Heart left ventricle (tissue), 16 donors: ENCODE measurements around the gene CPD. TPM values are rescaled to one million over a fixed set of nuclear protein-coding genes. Genes with fewer than 3 reads are reported as not detected.

ENCODE experiments used
- ATAC-seq, 4 donors: fragments of 200-7000 bp; cut with Tn5 transposase; one replicate each; pipeline ENCODE4 v1.9.1; 2020 to 2022; ENCODE audit warnings: moderate library complexity in 4 of 4, mild to moderate bottlenecking in 3 of 4, moderate number of reproducible peaks in 1 of 4
- DNase-seq, 5 donors: peaks; one replicate each; pipeline ENCODE4 v3.0.0-alpha.2; 2020
- H3K27ac ChIP-seq, 12 donors: fragments of 200-600 bp; sonication (generic) in 4 of 12; one replicate each; pipeline versions ENCODE4 v1.5.0 to v1.8.0; 2016 to 2022; ENCODE audit warnings: mild to moderate bottlenecking in 2 of 12
- H3K27me3 ChIP-seq, 9 donors: fragments of 200-600 bp; sonication (generic) in 2 of 9; one replicate each; pipeline versions ENCODE4 v1.5.1 to v1.8.0; 2016 to 2022; ENCODE audit warnings: mild to moderate bottlenecking in 3 of 9
- H3K36me3 ChIP-seq, 9 donors: fragments of 200-600 bp; sonication (generic) in 2 of 9; one replicate each; pipeline versions ENCODE4 v1.5.0 to v1.8.0; 2018 to 2022; ENCODE audit warnings: mild to moderate bottlenecking in 2 of 9
- H3K4me1 ChIP-seq, 12 donors: fragments of 200-600 bp; sonication (generic) in 4 of 12; one replicate each; pipeline versions ENCODE4 v1.5.0 to v1.8.0; 2016 to 2022; ENCODE audit warnings: mild to moderate bottlenecking in 3 of 12
- H3K4me3 ChIP-seq, 12 donors: fragments of 200-600 bp; sonication (generic) in 4 of 12; one replicate each; pipeline versions ENCODE4 v1.5.0 to v1.8.0; 2017 to 2022; ENCODE audit warnings: mild to moderate bottlenecking in 9 of 12, moderate library complexity in 4 of 12
- H3K9me3 ChIP-seq, 12 donors: fragments of 200-600 bp; sonication (generic) in 4 of 12; one replicate each; pipeline versions ENCODE4 v1.5.0 to v1.8.0; 2016 to 2022; ENCODE audit warnings: mild to moderate bottlenecking in 1 of 12
- CTCF ChIP-seq, 12 donors: fragments of 200-600 bp; sonication (generic) in 4 of 12; IDR thresholded peaks; one replicate each; pipeline versions ENCODE4 v1.5.0 to v1.8.0; 2018 to 2022; ENCODE audit warnings: antibody characterized with exemption in 12 of 12, mild to moderate bottlenecking in 5 of 12
- POLR2A ChIP-seq, 2 donors: fragments of 450-650 bp; IDR thresholded peaks; one replicate each; pipeline ENCODE4 v1.6.1; 2017; ENCODE audit warnings: antibody characterized with exemption in 2 of 2, mild to moderate bottlenecking in 2 of 2, moderate library complexity in 2 of 2
- WGBS, 4 donors: extraction: QIAGEN DNeasy Blood & Tissue Kit in 2 of 4; methylation state at CpG; one replicate each; pipeline versions ENCODE4 v1.1.5 to v1.1.7; 2013 to 2018; 5-methylcytosine and 5-hydroxymethylcytosine counted together
- intact Hi-C, 10 donors: fragments of 100-400 bp; cut with DNase I; formaldehyde crosslinking; loops; one replicate each; pipeline versions ENCODE4 v1.11.1 to v1.14.2; 2022
- polyA plus RNA-seq, 2 donors: library from polyadenylated mRNA; stranded (reverse); fragments of 200-250 nt; gene quantifications; one replicate each; pipeline ENCODE4 v1.2.3, GENCODE V29; 2013
- total RNA-seq, 9 donors: library from RNA; depleted of rRNA in 2 of 9; stranded (reverse); fragments of >200 nt in 2 of 9; fragmentation: NEBNext Ultra II Directional in 3 of 9; extraction: Animal tissue kit (Norgen Biotek cat#: 25700) in 3 of 9; gene quantifications; one replicate each; pipeline versions ENCODE4 v1.1.0 to v1.2.4, GENCODE V29; 2016 to 2023
- donor health status: ischemic (EF 13 %, LVEDD 7.1; RV severe dilation, severe dysfunction).
- donor health status: healthy with polysubstance abuse.
- donor health status: DM: no; HTN: yes; CAD: no.
- donor health status: DM: no; HTN: no; CAD: no.
- donor health status: ischemic (EF 25% LVEDD 6.9; RV normal size, moderate dysfunction).
- donor health status: ischemic (EF 25% LVEDD 5.7; RV mildly dilated, moderate dysfunction).
- donor health status: healthy.
- donor health status: DM: yes; HTN: yes; CAD: no.
- donor health status: ischemic (EF 35%, LVEDD 5.7; RV mildly dilated, moderate dysfunction).
- donor health status: nonischemic (EF 11% LVEDD 7.7; RV severe dilation, severe dysfunction).
- donor health status: DM: yes; HTN: yes; CAD: no.
- donor health status: PGD.
- donor health status: ischemic (EF 29% LVEDD 5.4; RV normal size, mild dysfunction).
- donor health status: nonischemic (EF 23%, LVEDD 6.1; RV moderate dilation, normal function).

Gene CPD
- total and polyA plus RNA-seq, 11 donors: 3.6 to 54.2 (median 31.8) TPM

GRCh38 chr17:30493780-30494179 is 115.1 kb downstream of the CPD start:
- no peak for ATAC-seq
- no peaks in the 10 kb centered on the region for H3K9me3 ChIP-seq
- no peak for DNase-seq
- peaks cover 0 to 100% (median 100%) of the 10 kb centered on the region in 9 donors for H3K36me3 ChIP-seq
- intact Hi-C loops: no loop called here
- TF ChIP-seq CTCF (IDR thresholded peaks at IDR 0.05) (no peak), POLR2A (IDR thresholded peaks at IDR 0.05) (no peak)
- no peaks in the 10 kb centered on the region for H3K27me3 ChIP-seq
- 57 to 71% (median 61%) methylated on average over 2 of the region's 2 CpGs for WGBS, 4 donors
- no peak overlapping the region for H3K27ac ChIP-seq
- no peak overlapping the region for H3K4me3 ChIP-seq
- peaks cover 0 to 4% (median 0%) of the 10 kb centered on the region in 12 donors for H3K4me1 ChIP-seq

- TF ChIP-seq CTCF (IDR thresholded peaks at IDR 0.05) (no peak), POLR2A (IDR thresholded peaks at IDR 0.05) (no peak)
- H3K27me3 ChIP-seq: no peaks in the 10 kb centered on the region
- no peak overlapping the region for H3K27ac ChIP-seq
- H3K9me3 ChIP-seq: no peaks in the 10 kb centered on the region
- H3K4me1 ChIP-seq: peaks cover 0 to 4% (median 0%) of the 10 kb centered on the region in 12 donors
- intact Hi-C loops: no loop called here
- H3K4me3 ChIP-seq: no peak overlapping the region
- ATAC-seq (no peak), DNase-seq (no peak)
- H3K36me3 ChIP-seq: peaks cover 0 to 100% (median 100%) of the 10 kb centered on the region in 9 donors
Measured at GRCh38 chr17:30495586-30495985, 116.9 kb downstream of the CPD start.

- DNase-seq: no peak
- Histone ChIP-seq H3K9me3 (no peaks in the 10 kb centered on the region), H3K27ac (no peak overlapping the region), H3K27me3 (no peaks in the 10 kb centered on the region), H3K36me3 (peaks cover 0 to 97% (median 92%) of the 10 kb centered on the region in 9 donors), H3K4me1 (no peaks in the 10 kb centered on the region), H3K4me3 (no peak overlapping the region)
- 85 to 89% (median 87%) methylated on average over 4 of the region's 4 CpGs for WGBS, 4 donors
- ATAC-seq: no peak
- intact Hi-C loops: no loop called here
- TF ChIP-seq POLR2A (IDR thresholded peaks at IDR 0.05) (no peak), CTCF (IDR thresholded peaks at IDR 0.05) (no peak)
Measured at GRCh38 chr17:30503558-30503957, 124.8 kb downstream of the CPD start.

GRCh38 chr17:30505868-30506417 is 127.2 kb downstream of the CPD start:
- intact Hi-C loops: no loop called here
- no peak overlapping the region for H3K27ac ChIP-seq
- H3K4me1 ChIP-seq: no peaks in the 10 kb centered on the region
- WGBS, 4 donors: 94 to 99% (median 97%) methylated on average over 6 of the region's 6 CpGs
- no peaks in the 10 kb centered on the region for H3K27me3 ChIP-seq
- no peak for DNase-seq
- TF ChIP-seq CTCF (IDR thresholded peaks at IDR 0.05) (no peak), POLR2A (IDR thresholded peaks at IDR 0.05) (no peak)
- ATAC-seq: no peak
- H3K4me3 ChIP-seq: no peak overlapping the region
- H3K9me3 ChIP-seq: no peaks in the 10 kb centered on the region
- peaks cover 0 to 83% (median 68%) of the 10 kb centered on the region in 9 donors for H3K36me3 ChIP-seq
